Activated CD4-positive, alpha-beta T cell treated with anti-CD3 and anti-CD28 coated beads, Interleukin-10, Interleukin-2, amounts not matched to agents 100 ng/mL and 50 ng/mL, durations not matched to agents 16 hours and 8 hours (primary cell): ENCODE measurements around the gene CAMTA1.
"Not testable (repeated sequence)": the region's sequence is repeated elsewhere in the genome, so short reads cannot be mapped to it uniquely, and the experiment has no call there.

Experiments
- DNase-seq: peaks from one replicate; pipeline ENCODE4 v3.0.0-alpha.2; 2020

CAMTA1 gene

GRCh38 chr1:7695497-7696117 is 910.4 kb downstream of the CAMTA1 start:
- DNase-seq = no peak

- DNase-seq = no peak
These were observed 913.4 kb downstream of the CAMTA1 start for GRCh38 chr1:7698641-7699040.

GRCh38 chr1:7702365-7702764 is 917.1 kb downstream of the CAMTA1 start:
- no peak for DNase-seq

- no peak for DNase-seq
These were observed 918.3 kb downstream of the CAMTA1 start for GRCh38 chr1:7703321-7704213.

GRCh38 chr1:7704214-7705047 is 919.2 kb downstream of the CAMTA1 start:
- DNase-seq = peak; percentile 92

GRCh38 chr1:7705048-7705907 is 920.0 kb downstream of the CAMTA1 start:
- no peak for DNase-seq

GRCh38 chr1:7705908-7706216 is 920.6 kb downstream of the CAMTA1 start:
- DNase-seq = no peak

GRCh38 chr1:7707527-7707926 is 922.3 kb downstream of the CAMTA1 start:
- DNase-seq = no peak

GRCh38 chr1:7708065-7708464 is 922.8 kb downstream of the CAMTA1 start:
- not testable (repeated sequence) for DNase-seq

GRCh38 chr1:7710859-7711258 is 925.6 kb downstream of the CAMTA1 start:
- no peak for DNase-seq

GRCh38 chr1:7712731-7713323 is 927.6 kb downstream of the CAMTA1 start:
- DNase-seq = no peak

- no peak for DNase-seq
These were observed 931.3 kb downstream of the CAMTA1 start for GRCh38 chr1:7716506-7716905.

- DNase-seq = no peak
These were observed 932.6 kb downstream of the CAMTA1 start for GRCh38 chr1:7717748-7718368.

- no peak for DNase-seq
These were observed 934.3 kb downstream of the CAMTA1 start for GRCh38 chr1:7719468-7720094.

GRCh38 chr1:7721940-7722669 is 936.9 kb downstream of the CAMTA1 start:
- DNase-seq = no peak

- no peak for DNase-seq
These were observed 937.4 kb downstream of the CAMTA1 start for GRCh38 chr1:7722670-7723012.

- no peak for DNase-seq
These were observed 941.4 kb downstream of the CAMTA1 start for GRCh38 chr1:7726623-7727022.

- no peak for DNase-seq
These were observed 942.7 kb downstream of the CAMTA1 start for GRCh38 chr1:7727809-7728471.

- DNase-seq = no peak
These were observed 944.5 kb downstream of the CAMTA1 start for GRCh38 chr1:7729761-7730160.

GRCh38 chr1:7732331-7732730 is 947.1 kb downstream of the CAMTA1 start:
- no peak for DNase-seq
